Fibroblast of lung (primary cell): ENCODE results near the gene FAM53C.

Experiments used
- CTCF ChIP-seq, 2 donors: IDR thresholded peaks in 1 of 2; conservative IDR thresholded peaks in 1 of 2; 1 replicate in 1 of 2; 2 replicates in 1 of 2; pipeline ENCODE4 v1.5.1; 2011 to 2012; ENCODE audit warnings: low read length in 2 of 2, control low read depth in 1 of 2, inconsistent platforms in 1 of 2, low read depth in 1 of 2, mild to moderate bottlenecking in 1 of 2
- EZH2 ChIP-seq: IDR thresholded peaks from 2 replicates; pipeline ENCODE4 v1.5.1; 2012; ENCODE audit warnings: low read length, control low read depth, mild to moderate bottlenecking; ENCODE audit errors: missing control alignments

- TF ChIP-seq CTCF (conservative IDR thresholded peaks at IDR 0.05 in 1 of 2, IDR thresholded peaks at IDR 0.05 in 1 of 2; ENCODE audit: low read depth in 1 of 2, low read length in 2 of 2) = no peak
- no peak for TF ChIP-seq EZH2
Measured at GRCh38 chr5:138338411-138339090, 485 bp downstream of the FAM53C start.
